ENCODE data around the gene ZNF474. TPM values are rescaled to one million over a fixed set of nuclear protein-coding genes. Genes with fewer than 3 reads are reported as not detected.

The ZNF474 gene
- total RNA-seq, 1 donor from 2014 or later: not detected

DNA sequence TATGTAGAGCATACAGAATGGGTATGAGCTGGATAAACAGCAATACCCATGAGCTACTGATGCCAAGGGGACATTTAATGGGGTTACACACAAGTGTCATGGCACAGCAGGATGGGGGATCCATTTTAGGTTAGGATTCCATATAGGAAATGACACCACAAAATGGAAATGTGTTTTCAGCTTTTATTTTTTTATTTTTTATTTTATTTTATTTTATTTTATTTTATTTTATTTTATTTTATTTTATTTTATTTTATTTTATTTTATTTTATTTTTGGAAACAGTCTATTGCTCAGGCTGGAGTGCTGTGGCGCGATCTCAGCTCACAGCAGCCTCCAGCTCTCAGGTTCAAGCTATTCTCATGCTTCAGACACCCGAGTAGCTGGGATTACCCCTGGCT lies 11.6 kb downstream of the ZNF474 start:
- no peaks in the 10 kb centered on the region for H3K36me3 ChIP-seq
- no peaks in the 10 kb centered on the region for H3K27me3 ChIP-seq
- no peak overlapping the region for H3K27ac ChIP-seq
- intact Hi-C loops (cut with DNase I): no loop called here
- no peak for DNase-seq (ENCODE audit: low spot score in 2 of 2)
- TF ChIP-seq, protein P1, sequence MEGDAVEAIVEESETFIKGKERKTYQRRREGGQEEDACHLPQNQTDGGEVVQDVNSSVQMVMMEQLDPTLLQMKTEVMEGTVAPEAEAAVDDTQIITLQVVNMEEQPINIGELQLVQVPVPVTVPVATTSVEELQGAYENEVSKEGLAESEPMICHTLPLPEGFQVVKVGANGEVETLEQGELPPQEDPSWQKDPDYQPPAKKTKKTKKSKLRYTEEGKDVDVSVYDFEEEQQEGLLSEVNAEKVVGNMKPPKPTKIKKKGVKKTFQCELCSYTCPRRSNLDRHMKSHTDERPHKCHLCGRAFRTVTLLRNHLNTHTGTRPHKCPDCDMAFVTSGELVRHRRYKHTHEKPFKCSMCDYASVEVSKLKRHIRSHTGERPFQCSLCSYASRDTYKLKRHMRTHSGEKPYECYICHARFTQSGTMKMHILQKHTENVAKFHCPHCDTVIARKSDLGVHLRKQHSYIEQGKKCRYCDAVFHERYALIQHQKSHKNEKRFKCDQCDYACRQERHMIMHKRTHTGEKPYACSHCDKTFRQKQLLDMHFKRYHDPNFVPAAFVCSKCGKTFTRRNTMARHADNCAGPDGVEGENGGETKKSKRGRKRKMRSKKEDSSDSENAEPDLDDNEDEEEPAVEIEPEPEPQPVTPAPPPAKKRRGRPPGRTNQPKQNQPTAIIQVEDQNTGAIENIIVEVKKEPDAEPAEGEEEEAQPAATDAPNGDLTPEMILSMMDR (IDR thresholded peaks at IDR 0.05): no peak
- H3K4me1 ChIP-seq: no peaks in the 10 kb centered on the region
- no peak overlapping the region for H3K4me3 ChIP-seq
- H3K9me3 ChIP-seq: no peaks in the 10 kb centered on the region

DNA sequence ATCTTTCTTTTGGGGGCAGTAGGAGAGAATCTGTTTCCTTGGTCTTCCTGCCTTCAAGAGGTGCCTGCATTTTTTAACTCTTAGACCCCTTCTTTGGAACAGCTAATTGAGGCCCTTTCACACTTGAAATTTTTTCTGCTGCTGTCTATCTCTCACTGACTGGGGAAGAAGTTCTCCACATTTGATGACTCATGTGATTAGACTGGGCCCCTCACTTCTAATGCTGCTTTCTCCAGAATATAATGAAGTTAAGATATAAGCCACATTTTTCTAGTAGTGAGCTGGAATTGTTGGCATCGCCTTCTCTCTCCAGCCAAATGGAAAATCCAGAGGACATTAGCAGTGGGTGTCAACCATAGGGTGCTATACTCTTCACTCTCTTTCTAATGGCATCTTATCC lies 12.4 kb downstream of the ZNF474 start:
- H3K36me3 ChIP-seq: no peaks in the 10 kb centered on the region
- H3K4me3 ChIP-seq: no peak overlapping the region
- no peaks in the 10 kb centered on the region for H3K9me3 ChIP-seq
- no peaks in the 10 kb centered on the region for H3K4me1 ChIP-seq
- DNase-seq (ENCODE audit: low spot score in 2 of 2): no peak
- no peak overlapping the region for H3K27ac ChIP-seq
- H3K27me3 ChIP-seq: no peaks in the 10 kb centered on the region
- intact Hi-C loops (cut with DNase I): no loop called here
- TF ChIP-seq, protein P1 (IDR thresholded peaks at IDR 0.05): no peak

DNA sequence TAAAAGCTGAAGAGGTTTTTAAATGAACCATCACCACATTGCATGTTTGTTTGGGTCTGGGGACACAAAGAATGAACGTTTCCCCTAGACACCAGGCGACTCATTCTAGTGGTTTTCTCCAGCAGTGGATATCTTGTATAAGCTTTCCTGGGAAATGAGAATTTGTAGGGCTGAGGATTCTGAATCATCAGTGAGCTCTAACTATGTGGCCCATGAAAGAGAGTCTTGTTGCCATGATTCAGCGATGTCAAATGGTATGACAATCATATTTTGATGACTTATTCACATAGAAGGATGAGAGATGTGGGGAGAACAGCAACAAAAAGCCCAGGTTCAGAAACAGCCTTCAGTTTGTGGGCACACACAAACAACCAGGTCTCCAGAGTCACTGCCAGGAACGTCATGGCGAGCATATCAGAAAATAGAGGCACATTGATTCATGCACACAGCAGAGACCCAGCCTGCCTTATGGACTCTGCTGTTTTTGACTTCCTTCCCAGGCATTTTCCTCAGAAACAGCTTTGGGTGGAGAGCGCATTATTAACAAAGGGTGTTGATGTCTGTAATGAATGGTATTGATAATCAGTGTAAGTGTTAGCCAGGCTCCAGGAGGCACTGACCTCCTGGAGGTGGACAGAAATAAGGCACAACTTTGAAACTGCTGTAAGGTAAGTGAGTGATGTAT lies 13.3 kb downstream of the ZNF474 start:
- DNase-seq (ENCODE audit: low spot score in 2 of 2): no peak
- intact Hi-C loops (cut with DNase I): no loop called here
- Histone ChIP-seq H3K9me3 (no peaks in the 10 kb centered on the region), H3K27ac (no peak overlapping the region), H3K4me3 (no peak overlapping the region), H3K27me3 (no peaks in the 10 kb centered on the region), H3K36me3 (no peaks in the 10 kb centered on the region), H3K4me1 (no peaks in the 10 kb centered on the region)
- TF ChIP-seq, protein P1 (IDR thresholded peaks at IDR 0.05): no peak

DNA sequence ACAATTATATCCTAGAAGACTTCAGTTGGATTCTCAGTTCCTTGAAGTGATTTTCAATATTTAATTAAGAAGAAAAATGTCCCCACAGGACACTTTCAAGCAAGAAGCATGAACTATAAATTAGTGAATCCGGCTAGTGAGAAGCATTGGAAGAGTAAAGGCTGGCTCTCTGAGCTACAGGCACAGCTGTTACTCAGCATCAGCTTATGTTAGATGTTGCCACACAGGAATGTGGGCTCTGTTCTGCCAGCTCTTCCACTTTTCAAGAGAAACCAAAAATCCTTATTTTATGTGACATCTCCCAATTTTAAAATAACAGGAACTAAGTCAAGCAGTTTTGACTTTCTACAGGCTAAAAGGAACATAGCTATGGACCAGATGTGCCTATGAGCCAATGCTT lies 14.9 kb downstream of the ZNF474 start:
- no peaks in the 10 kb centered on the region for H3K4me1 ChIP-seq
- H3K9me3 ChIP-seq: no peaks in the 10 kb centered on the region
- H3K27me3 ChIP-seq: no peaks in the 10 kb centered on the region
- TF ChIP-seq, protein P1 (IDR thresholded peaks at IDR 0.05): no peak
- no peaks in the 10 kb centered on the region for H3K36me3 ChIP-seq
- DNase-seq (ENCODE audit: low spot score in 2 of 2): no peak
- no peak overlapping the region for H3K4me3 ChIP-seq
- intact Hi-C loops (cut with DNase I): no loop called here
- no peak overlapping the region for H3K27ac ChIP-seq

DNA sequence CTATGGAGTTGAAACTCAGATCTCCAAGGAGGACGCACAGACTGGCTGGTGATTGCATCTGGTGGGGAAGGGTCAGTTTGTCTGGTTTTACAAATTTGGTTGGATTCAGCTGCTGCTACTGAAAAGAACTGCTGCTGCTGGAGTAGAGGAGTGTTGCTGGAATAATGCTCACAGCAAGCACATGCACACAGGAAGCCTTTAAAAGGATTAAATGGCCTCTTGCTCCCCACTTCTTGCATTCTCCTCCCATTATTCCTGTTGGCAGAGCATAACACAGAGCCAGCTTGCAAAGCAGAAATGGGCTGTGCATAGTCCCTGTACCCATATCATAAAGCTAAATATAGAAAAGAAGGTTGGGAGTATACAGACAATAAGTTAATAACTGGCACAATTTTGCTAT lies 16.6 kb downstream of the ZNF474 start:
- Histone ChIP-seq H3K27ac (no peak overlapping the region), H3K4me1 (no peaks in the 10 kb centered on the region), H3K4me3 (no peak overlapping the region), H3K9me3 (no peaks in the 10 kb centered on the region), H3K27me3 (no peaks in the 10 kb centered on the region), H3K36me3 (no peaks in the 10 kb centered on the region)
- intact Hi-C loops (cut with DNase I): no loop called here
- DNase-seq (ENCODE audit: low spot score in 2 of 2): no peak
- TF ChIP-seq, protein P1 (IDR thresholded peaks at IDR 0.05): no peak
